GM19025 (cell line): Measurements from ENCODE around the gene TRDMT1.
A peak's percentile ranks its signal among the peaks of the same experiment; 100 is the strongest.

ENCODE experiments used
- ATAC-seq: cut with Tn5 transposase; IDR thresholded peaks from one replicate; pipeline ENCODE4 v1.9.1; 2021; ENCODE audit warnings: mild to moderate bottlenecking, low read depth, moderate library complexity; ENCODE audit not compliant: unreplicated experiment

Gene TRDMT1

GRCh38 chr10:17213646-17214349, 12.3 kb upstream of the TRDMT1 start:
- ATAC-seq: no peak

- no peak for ATAC-seq
These were observed 11.3 kb upstream of the TRDMT1 start for GRCh38 chr10:17212802-17213221.

- no peak for ATAC-seq
These were observed 8.9 kb upstream of the TRDMT1 start for GRCh38 chr10:17210361-17210760.

GRCh38 chr10:17209881-17210280, 8.4 kb upstream of the TRDMT1 start:
- no peak for ATAC-seq

- ATAC-seq: no peak
These were observed 7.8 kb upstream of the TRDMT1 start for GRCh38 chr10:17209302-17209701.

- no peak for ATAC-seq
These were observed 7.0 kb upstream of the TRDMT1 start for GRCh38 chr10:17208476-17208875.

- ATAC-seq: peak; percentile 38
These were observed 4.8 kb upstream of the TRDMT1 start for GRCh38 chr10:17206210-17206709.

GRCh38 chr10:17203416-17203815, 1.9 kb upstream of the TRDMT1 start:
- no peak for ATAC-seq

GRCh38 chr10:17202999-17203398, 1.5 kb upstream of the TRDMT1 start:
- ATAC-seq: no peak

GRCh38 chr10:17202506-17202905, 1.0 kb upstream of the TRDMT1 start:
- no peak for ATAC-seq

GRCh38 chr10:17201794-17202116, 283 bp upstream of the TRDMT1 start:
- ATAC-seq: no peak

GRCh38 chr10:17200001-17200911, 1.2 kb downstream of the TRDMT1 start:
- no peak for ATAC-seq

GRCh38 chr10:17199351-17199804, 2.1 kb downstream of the TRDMT1 start:
- no peak for ATAC-seq

- ATAC-seq: no peak
These were observed 4.9 kb downstream of the TRDMT1 start for GRCh38 chr10:17196573-17196972.

GRCh38 chr10:17196045-17196444, 5.4 kb downstream of the TRDMT1 start:
- no peak for ATAC-seq

- no peak for ATAC-seq
These were observed 6.4 kb downstream of the TRDMT1 start for GRCh38 chr10:17195083-17195482.

GRCh38 chr10:17190602-17191001, 10.9 kb downstream of the TRDMT1 start:
- no peak for ATAC-seq

- no peak for ATAC-seq
These were observed 12.8 kb downstream of the TRDMT1 start for GRCh38 chr10:17188644-17189172.

GRCh38 chr10:17185873-17186272, 15.6 kb downstream of the TRDMT1 start:
- ATAC-seq: no peak

- ATAC-seq: no peak
These were observed 18.4 kb downstream of the TRDMT1 start for GRCh38 chr10:17183110-17183509.

- no peak for ATAC-seq
These were observed 19.7 kb downstream of the TRDMT1 start for GRCh38 chr10:17181751-17182150.
